HCT116 (cell line): ENCODE data around the gene SPA17.

Experiments used
- CEBPB ChIP-seq: IDR thresholded peaks from 2 replicates; pipeline ENCODE4 v1.6.1; 2012; ENCODE audit warnings: low read depth
- CTCF ChIP-seq, 3 experiments: fragments of 200-600 bp in 1 of 3; sonication (generic) in 1 of 3; IDR thresholded peaks in 2 of 3; conservative IDR thresholded peaks in 1 of 3; 2 replicates each; pipeline ENCODE4 v1.5.1; 2012 to 2017; ENCODE audit warnings: low read depth in 2 of 3, low read length in 2 of 3, antibody characterized with exemption in 1 of 3, borderline replicate concordance in 1 of 3, control low read depth in 1 of 3, mild to moderate bottlenecking in 1 of 3, mixed read lengths in 1 of 3, mixed run types in 1 of 3, moderate library complexity in 1 of 3; ENCODE audit not compliant: insufficient read depth in 1 of 3
- SIN3A ChIP-seq: IDR thresholded peaks from 2 replicates; pipeline ENCODE4 v1.6.1; 2012; ENCODE audit warnings: low read depth
- YY1 ChIP-seq: IDR thresholded peaks from 2 replicates; pipeline ENCODE4 v1.6.1; 2011; ENCODE audit warnings: low read length, low read depth, moderate library complexity, mild to moderate bottlenecking; ENCODE audit not compliant: insufficient replicate concordance; ENCODE audit errors: extremely low read depth

GRCh38 chr11:124640666-124641065 lies 33.0 kb upstream of the SPA17 start:
- TF ChIP-seq SIN3A: no peak
- no peak for TF ChIP-seq CTCF (IDR thresholded peaks at IDR 0.05 in 2 of 3, conservative IDR thresholded peaks at IDR 0.05 in 1 of 3; ENCODE audit: borderline replicate concordance in 1 of 3, insufficient read depth in 1 of 3, low read depth in 2 of 3, low read length in 2 of 3)
- no peak for TF ChIP-seq YY1
- no peak for TF ChIP-seq CEBPB
